Endothelial cell of umbilical vein (primary cell): ENCODE results near the gene CS.

ENCODE experiments used
- POLR2A ChIP-seq: IDR thresholded peaks from 2 replicates; pipeline ENCODE4 v1.6.1; 2012; ENCODE audit warnings: low read depth, mild to moderate bottlenecking, control low read depth, low read length
- TF ChIP-seq, protein P1 (sequence below), 2 donors: IDR thresholded peaks; 1 replicate in 1 of 2; 2 replicates in 1 of 2; pipeline ENCODE4 v1.5.1; 2011; ENCODE audit warnings: low read length in 2 of 2, mild to moderate bottlenecking in 2 of 2, moderate library complexity in 2 of 2, control low read depth in 1 of 2, inconsistent platforms in 1 of 2, low read depth in 1 of 2; ENCODE audit not compliant: insufficient read depth in 1 of 2; ENCODE audit errors: extremely low read depth in 1 of 2

DNA sequence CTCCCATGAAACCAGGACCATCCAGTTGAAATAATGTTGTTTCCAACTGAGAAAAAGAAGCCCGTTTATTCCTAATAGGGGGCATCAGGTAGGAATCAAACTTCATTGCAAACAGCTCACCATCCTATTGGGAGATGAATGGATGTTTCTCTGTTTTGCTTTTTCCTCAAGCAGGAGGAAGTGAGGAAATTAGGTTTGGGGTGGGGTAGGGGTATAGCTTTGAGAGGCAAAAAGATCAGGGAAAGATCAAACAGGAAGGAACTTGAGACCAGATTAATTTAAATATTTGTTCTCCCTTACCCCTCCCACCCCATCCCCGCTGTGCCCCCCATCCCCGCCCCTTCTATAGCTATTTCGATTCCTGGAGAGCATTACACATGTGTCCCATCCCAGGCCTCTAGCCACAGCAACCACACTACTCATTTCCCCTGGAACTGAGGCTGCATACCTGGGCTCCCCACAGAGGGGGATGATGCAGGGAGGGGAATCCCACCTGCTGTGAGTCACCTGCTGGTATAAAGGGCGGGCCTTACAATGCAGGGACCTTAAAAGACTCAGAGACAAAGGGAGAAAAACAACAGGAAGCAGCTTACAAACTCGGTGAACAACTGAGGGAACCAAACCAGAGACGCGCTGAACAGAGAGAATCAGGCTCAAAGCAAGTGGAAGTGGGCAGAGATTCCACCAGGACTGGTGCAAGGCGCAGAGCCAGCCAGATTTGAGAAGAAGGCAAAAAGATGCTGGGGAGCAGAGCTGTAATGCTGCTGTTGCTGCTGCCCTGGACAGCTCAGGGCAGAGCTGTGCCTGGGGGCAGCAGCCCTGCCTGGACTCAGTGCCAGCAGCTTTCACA lies 38.4 kb upstream of the CS start, which contains the start of gene IL23A:
- TF ChIP-seq POLR2A, result no peak
- TF ChIP-seq, protein P1, sequence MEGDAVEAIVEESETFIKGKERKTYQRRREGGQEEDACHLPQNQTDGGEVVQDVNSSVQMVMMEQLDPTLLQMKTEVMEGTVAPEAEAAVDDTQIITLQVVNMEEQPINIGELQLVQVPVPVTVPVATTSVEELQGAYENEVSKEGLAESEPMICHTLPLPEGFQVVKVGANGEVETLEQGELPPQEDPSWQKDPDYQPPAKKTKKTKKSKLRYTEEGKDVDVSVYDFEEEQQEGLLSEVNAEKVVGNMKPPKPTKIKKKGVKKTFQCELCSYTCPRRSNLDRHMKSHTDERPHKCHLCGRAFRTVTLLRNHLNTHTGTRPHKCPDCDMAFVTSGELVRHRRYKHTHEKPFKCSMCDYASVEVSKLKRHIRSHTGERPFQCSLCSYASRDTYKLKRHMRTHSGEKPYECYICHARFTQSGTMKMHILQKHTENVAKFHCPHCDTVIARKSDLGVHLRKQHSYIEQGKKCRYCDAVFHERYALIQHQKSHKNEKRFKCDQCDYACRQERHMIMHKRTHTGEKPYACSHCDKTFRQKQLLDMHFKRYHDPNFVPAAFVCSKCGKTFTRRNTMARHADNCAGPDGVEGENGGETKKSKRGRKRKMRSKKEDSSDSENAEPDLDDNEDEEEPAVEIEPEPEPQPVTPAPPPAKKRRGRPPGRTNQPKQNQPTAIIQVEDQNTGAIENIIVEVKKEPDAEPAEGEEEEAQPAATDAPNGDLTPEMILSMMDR (IDR thresholded peaks at IDR 0.05; ENCODE audit: extremely low read depth in 1 of 2, insufficient read depth in 1 of 2, low read depth in 1 of 2, low read length in 2 of 2), result no peak
